ENCODE data around the gene CAMK1D. TPM values are rescaled to one million over a fixed set of nuclear protein-coding genes. Genes with fewer than 3 reads are reported as not detected.
"Not testable (repeated sequence)": the region's sequence is repeated elsewhere in the genome, so short reads cannot be mapped to it uniquely, and the experiment has no call there.

Gene CAMK1D
- total RNA-seq, 2 experiments from 2014 or later = 2.4 to 2.8 TPM

DNA sequence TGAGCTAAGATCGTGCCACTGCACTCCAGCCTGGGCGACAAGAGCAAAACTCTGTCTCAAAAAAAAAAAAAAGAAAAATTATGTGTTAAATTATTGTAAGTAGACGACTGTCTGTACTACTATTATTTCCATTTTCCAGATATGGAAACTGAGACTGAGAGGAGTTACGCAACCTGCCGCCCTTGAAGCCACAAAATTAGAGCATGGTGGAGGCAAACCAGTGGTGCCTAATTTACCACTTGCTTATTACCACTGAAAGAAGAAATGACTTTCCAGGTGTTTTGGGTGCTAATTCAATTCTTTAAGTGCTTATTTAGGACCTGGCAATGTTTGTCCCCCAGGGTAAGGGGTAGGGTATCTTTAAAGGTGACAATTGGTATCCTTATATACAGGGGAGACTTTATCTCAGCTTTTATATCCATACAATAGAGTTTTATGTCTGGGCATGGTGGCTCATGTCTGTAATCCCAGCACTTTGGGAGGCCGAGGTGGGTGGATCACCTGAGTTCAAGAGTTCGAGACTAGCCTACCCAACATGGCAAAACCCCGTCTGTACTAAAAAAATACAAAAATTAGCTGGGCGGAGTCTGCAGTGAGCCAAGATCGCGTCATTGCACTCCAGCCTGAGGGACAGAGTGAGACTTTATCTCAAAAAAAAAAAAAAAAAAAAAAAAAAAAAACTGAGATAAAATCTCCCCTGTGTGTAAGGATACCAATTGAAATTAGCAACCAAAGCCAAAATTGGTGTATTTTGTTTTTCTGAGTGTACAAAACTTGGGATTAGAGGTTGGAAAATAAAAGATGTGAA is 16.6 kb upstream of the CAMK1D start:
- peaks cover 11% of the 10 kb centered on the region for H3K4me1 Mint-ChIP-seq
- peaks cover 9% of the 10 kb centered on the region for H3K27me3 Mint-ChIP-seq
- no peak overlapping the region for H3K27ac Mint-ChIP-seq
- H3K9me3 Mint-ChIP-seq (ENCODE audit: low read depth) = no peaks in the 10 kb centered on the region
- no peaks in the 10 kb centered on the region for H3K36me3 Mint-ChIP-seq
- ATAC-seq (no peak), DNase-seq (no peak)
- CTCF ChIA-PET = no interaction called here
- no peak overlapping the region for H3K4me3 Mint-ChIP-seq

DNA sequence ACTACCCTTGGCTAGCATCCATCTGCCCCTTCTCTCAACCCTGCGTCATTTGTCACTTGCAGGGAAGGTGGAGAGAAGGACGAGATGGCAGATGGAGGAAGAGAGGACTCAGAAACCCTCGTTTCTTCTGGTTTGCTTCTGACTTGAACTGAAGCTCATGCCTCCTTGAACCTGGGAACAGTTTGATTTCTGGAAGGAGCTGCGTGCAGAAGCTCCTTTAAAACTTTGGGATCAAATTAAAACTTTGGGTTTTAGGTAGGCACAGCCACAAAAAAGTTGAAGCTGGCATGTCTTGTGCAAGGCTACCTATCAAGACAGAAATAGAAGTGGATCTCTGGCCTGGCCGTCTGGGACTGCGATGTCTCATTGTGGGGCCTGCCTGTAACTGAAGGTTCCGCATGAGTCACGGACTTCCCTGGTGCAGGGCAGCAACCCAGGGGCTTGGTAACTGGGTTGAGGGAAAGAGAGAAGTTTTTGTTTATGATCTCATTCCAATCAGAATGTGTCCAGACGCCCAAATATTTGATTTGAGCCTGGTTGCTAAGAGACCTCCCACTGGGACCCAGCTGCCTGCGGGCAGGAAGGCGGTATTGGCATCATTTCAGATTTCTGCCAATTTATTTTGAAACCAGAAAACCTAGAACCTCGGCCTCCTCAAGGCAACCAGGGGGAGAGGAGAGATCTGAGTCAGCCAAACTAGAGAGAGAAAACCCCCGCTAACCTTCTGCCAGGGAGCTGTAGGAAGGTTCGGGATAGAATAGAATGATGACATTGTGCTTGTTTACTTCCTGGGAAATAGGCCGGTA is 15.8 kb upstream of the CAMK1D start:
- peak; percentile 74 for ATAC-seq
- Mint-ChIP-seq H3K9me3 (ENCODE audit: low read depth) (no peaks in the 10 kb centered on the region), H3K27ac (no peak overlapping the region), H3K36me3 (no peaks in the 10 kb centered on the region), H3K4me1 (peaks cover 11% of the 10 kb centered on the region), H3K27me3 (peaks cover 9% of the 10 kb centered on the region), H3K4me3 (no peak overlapping the region)
- peak; percentile 46 for DNase-seq
- CTCF ChIA-PET = no interaction called here

DNA sequence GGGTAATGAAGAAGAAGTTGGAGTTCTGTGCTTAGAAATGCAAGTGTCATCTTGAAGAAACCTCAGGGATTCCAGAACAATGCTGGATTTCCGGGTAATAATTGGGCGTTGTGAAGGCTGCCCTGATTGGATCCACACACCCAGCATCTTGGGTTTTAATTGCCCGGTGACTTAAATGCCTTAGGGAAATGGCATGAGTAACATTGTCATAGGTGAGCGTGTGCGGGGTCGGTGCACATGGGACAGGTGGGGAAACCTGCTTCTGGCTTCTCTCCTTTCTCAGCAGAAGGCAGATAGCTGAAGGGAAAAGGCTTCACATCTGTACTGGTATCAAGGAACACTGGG is 15.2 kb upstream of the CAMK1D start:
- H3K9me3 Mint-ChIP-seq (ENCODE audit: low read depth) = no peaks in the 10 kb centered on the region
- no peak for ATAC-seq
- no peak for DNase-seq
- peaks cover 11% of the 10 kb centered on the region for H3K4me1 Mint-ChIP-seq
- no peaks in the 10 kb centered on the region for H3K36me3 Mint-ChIP-seq
- H3K4me3 Mint-ChIP-seq = no peak overlapping the region
- CTCF ChIA-PET = no interaction called here
- no peak overlapping the region for H3K27ac Mint-ChIP-seq
- peaks cover 15% of the 10 kb centered on the region for H3K27me3 Mint-ChIP-seq

DNA sequence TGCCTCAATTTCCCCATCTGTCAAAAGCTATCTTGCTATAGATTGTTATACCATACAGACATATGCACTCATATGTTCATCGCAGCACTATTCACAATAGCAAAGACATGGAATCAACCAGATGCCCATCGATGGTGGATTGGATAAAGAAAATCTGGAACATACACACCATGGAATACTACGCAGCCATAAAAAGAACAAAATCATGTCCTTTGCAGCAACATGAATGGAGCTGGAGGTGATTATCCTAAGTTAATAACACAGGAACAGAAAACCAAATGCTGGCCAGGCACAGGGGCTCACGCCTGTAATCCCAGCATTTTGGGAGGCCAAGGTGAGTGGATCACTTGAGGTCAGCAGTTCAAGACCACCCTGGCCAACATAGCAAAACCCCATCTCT is 14.2 kb upstream of the CAMK1D start:
- CTCF ChIA-PET; H3K27ac Mint-ChIP-seq; H3K9me3 Mint-ChIP-seq (ENCODE audit: low read depth); H3K36me3 Mint-ChIP-seq; DNase-seq; ATAC-seq; H3K4me3 Mint-ChIP-seq: not testable (repeated sequence)
- H3K27me3 Mint-ChIP-seq = peaks cover 20% of the 10 kb centered on the region
- H3K4me1 Mint-ChIP-seq = peaks cover 11% of the 10 kb centered on the region

DNA sequence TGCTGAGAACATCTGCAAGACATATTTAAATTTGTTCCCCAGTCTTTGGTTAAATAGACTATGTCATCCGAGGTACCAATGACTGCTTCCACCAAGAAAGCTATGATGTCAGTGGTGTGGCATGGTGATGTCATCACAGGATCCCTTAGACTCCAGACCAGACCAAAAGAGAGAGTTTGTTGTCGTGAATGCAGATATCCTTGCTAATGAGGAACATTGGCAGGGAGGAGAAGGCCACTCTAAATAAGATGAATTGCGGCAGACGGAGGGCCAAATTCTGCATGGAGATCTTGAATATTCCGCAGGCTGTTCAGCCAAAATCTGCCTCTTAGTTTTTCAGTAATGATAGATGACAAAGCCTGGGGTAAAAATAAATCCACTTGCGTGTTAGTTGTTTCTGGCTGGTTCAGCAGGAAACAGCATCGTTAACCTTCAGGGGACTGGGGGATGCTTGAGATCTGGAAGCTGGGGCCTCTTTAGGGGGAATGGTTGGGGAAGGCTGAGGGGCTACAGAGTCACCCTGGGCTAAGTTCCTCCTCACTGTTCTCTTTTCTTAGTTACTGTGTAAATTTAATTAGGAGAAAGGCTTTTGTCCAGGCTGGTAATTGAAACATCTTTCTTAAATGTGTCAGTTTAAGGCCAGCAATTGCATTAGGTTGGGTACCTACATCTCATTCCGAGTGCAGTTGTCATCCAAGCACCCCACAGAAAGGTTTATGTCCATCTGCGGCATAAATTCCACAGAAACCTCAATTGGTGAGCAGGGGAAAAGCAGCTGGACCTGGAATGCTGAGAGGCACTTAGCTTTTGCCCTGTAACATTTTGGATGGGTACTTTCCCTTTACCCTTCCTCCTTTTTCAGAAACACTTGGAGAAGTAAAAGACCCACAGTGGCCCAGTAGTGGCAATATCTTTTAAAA is 11.6 kb upstream of the CAMK1D start:
- Mint-ChIP-seq H3K9me3 (ENCODE audit: low read depth) (no peaks in the 10 kb centered on the region), H3K27me3 (peaks cover 30% of the 10 kb centered on the region)

DNA sequence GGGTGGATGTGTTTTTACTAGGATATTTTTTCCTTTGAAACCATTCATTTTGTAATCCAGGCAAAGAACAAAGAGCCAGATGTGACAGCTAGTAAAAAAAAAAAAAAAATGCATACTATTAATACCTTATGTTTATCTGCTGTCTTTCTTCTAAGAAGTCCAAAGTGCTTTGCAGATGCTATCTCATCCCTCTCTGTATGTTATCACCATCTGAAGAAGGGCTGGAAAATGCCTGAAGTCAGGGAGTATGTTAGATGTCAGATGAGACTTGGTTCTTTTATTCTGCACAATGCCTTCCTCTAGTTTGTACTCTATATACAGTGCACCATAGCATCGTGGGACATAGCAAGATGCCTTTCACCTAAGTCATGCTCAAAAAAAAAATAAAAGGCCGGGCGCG is 10.4 kb upstream of the CAMK1D start:
- Mint-ChIP-seq H3K9me3 (ENCODE audit: low read depth) (no peaks in the 10 kb centered on the region), H3K27me3 (peaks cover 30% of the 10 kb centered on the region), H3K27ac (no peak overlapping the region), H3K4me3 (no peak overlapping the region), H3K4me1 (peaks cover 3% of the 10 kb centered on the region), H3K36me3 (no peaks in the 10 kb centered on the region)
- CTCF ChIA-PET = no interaction called here
- DNase-seq (no peak), ATAC-seq (no peak)

More for the DNA sequence above, 11.6 kb upstream of the CAMK1D start:
- Mint-ChIP-seq H3K27ac (no peak overlapping the region), H3K36me3 (no peaks in the 10 kb centered on the region), H3K4me1 (peaks cover 11% of the 10 kb centered on the region), H3K4me3 (no peak overlapping the region)
- CTCF ChIA-PET = interaction anchor here (0.9 kb wide), 1 partner anchor 73 kb away, joined by 4 read pairs; no protein-coding TSS in a partner anchor
- ATAC-seq = no peak
- no peak for DNase-seq

DNA sequence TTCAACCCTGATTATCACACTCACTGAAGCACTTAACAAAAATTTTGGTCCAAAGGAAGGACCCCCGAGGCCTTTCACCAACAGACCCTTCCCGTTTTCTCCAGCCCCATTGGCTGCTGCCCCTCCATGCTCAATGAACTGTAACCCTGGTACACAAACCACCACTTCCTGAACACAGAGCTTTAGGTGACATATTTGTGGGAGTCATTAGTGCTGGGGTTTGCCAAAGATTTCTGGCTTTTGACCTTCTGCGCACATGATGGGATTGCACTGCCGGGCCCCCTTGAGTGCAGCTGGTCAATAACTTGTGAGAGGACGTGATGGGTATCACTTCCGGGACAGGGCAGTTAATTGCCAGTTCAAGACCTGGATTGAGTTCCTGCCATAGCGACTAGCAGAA is 9.0 kb upstream of the CAMK1D start:
- Mint-ChIP-seq H3K4me1 (peaks cover 5% of the 10 kb centered on the region), H3K9me3 (ENCODE audit: low read depth) (no peaks in the 10 kb centered on the region), H3K4me3 (no peak overlapping the region), H3K27ac (no peak overlapping the region), H3K36me3 (no peaks in the 10 kb centered on the region), H3K27me3 (peaks cover 33% of the 10 kb centered on the region)
- ATAC-seq = no peak
- no peak for DNase-seq
- CTCF ChIA-PET = no interaction called here

DNA sequence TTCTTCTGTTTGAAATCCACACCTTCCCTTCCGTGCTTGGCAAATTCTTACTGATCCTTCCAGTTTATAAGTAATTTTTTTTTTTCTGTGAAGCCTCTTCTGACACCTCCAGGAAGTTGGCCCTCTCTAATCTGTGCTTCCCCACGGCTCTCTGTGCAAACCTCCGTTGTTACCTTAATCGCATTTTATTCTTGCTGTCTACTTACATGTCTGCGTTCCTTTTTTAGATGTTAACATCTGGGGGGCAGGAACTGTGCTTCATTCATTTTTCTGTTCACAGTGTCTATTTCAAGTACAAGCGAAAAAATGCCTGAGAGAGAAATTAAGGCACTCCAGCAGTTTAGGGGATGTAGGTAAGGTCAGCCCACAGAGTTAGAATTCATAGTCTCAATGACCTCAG is 8.4 kb upstream of the CAMK1D start:
- no peak for DNase-seq
- H3K4me1 Mint-ChIP-seq = peaks cover 5% of the 10 kb centered on the region
- H3K9me3 Mint-ChIP-seq (ENCODE audit: low read depth) = no peaks in the 10 kb centered on the region
- H3K27ac Mint-ChIP-seq = no peak overlapping the region
- peaks cover 33% of the 10 kb centered on the region for H3K27me3 Mint-ChIP-seq
- CTCF ChIA-PET = no interaction called here
- H3K4me3 Mint-ChIP-seq = no peak overlapping the region
- H3K36me3 Mint-ChIP-seq = no peaks in the 10 kb centered on the region
- no peak for ATAC-seq

DNA sequence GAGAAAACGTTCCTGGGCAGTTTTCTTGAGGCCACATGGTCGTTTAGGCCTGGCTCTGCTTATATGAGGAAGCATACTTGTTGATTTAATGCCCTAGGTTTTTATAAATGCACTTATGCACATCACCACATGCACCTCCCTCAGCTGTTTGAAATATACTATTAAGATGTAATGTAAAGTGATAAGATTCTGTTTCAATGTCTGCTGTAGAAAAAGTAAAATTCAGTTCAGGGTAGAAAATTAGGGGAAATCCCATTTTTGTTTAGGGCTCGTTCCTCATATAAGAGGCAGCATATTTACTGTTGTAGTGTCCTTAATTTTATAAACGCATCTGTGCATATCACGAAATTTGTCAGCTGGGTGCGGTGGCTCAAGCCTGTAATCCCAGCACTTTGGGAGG is 7.8 kb upstream of the CAMK1D start:
- no peak for DNase-seq
- CTCF ChIA-PET = no interaction called here

DNA sequence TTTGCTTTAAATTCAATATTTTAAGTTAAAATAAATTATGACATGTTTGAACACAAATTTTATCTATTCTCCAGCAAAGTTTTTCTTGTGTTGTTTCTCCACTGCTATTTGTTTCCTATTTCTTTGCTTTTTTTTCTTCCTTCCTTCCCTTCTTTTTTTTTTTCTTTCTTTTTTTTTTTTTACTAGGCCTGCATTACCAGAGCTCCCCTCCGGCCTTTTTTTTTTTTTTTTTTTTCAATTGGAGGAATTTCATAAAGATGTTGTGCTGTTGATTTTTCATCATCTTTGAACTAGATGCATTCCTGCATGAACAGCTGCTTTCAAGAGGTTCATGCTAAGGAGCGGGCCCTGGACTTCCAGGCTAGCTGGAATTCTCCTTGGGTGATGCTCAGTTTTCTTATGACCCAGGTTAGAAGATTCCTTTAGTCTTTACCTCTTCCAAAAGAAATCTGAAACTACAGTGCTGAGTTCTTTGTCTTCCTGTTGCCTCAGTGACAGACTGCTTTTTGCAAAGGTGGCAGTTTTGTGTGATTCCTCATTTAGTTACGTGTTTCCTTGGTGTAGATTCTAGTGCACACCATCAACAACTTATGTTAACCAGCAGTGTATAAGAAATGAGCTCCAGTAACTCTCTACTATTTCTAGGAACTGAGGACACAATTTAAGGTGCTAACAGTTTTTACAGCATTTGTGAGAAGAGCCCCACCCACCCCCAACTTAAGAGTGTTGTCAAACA is 4.8 kb upstream of the CAMK1D start:
- no peak for ATAC-seq
- H3K27ac Mint-ChIP-seq = no peak overlapping the region
- peaks cover 15% of the 10 kb centered on the region for H3K4me1 Mint-ChIP-seq
- no peaks in the 10 kb centered on the region for H3K9me3 Mint-ChIP-seq (ENCODE audit: low read depth)
- peaks cover 1% of the 10 kb centered on the region for H3K36me3 Mint-ChIP-seq
- H3K27me3 Mint-ChIP-seq = peaks cover 46% of the 10 kb centered on the region
- DNase-seq = no peak
- CTCF ChIA-PET = interaction anchor here (0.6 to 0.7 kb wide), 2 partner anchors 254 to 370 kb away, joined by 3 read pairs; no protein-coding TSS in a partner anchor
- no peak overlapping the region for H3K4me3 Mint-ChIP-seq

More for the DNA sequence above, 7.8 kb upstream of the CAMK1D start:
- Mint-ChIP-seq H3K27ac (no peak overlapping the region), H3K4me1 (peaks cover 5% of the 10 kb centered on the region), H3K36me3 (no peaks in the 10 kb centered on the region), H3K4me3 (no peak overlapping the region), H3K27me3 (peaks cover 33% of the 10 kb centered on the region), H3K9me3 (ENCODE audit: low read depth) (no peaks in the 10 kb centered on the region)
- ATAC-seq = no peak

DNA sequence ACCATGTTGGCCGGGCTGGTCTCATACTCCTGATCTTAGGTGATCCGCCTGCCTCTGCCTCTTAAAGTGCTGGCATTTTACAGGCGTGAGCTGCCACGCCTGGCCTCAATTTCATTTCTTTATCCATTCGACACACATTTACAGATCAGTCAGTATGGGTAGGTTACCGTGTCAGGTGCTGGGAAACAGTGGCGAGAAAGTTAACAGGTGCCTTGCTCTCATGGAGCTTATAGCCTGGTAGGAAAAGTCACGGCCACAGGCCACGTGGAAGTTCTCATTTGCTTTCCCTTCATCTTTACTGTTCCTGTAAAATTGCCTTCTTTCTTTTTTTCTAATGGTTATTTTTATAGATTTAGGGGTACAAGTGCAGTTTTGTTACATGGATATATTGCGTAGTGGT is 2.6 kb upstream of the CAMK1D start:
- H3K27me3 Mint-ChIP-seq = peaks cover 49% of the 10 kb centered on the region
- no peak overlapping the region for H3K4me3 Mint-ChIP-seq
- no peak overlapping the region for H3K27ac Mint-ChIP-seq
- DNase-seq (no peak), ATAC-seq (no peak)
- H3K4me1 Mint-ChIP-seq = peaks cover 28% of the 10 kb centered on the region
- CTCF ChIA-PET = interaction anchor here (0.9 to 1.6 kb wide), 2 partner anchors 310 to 555 kb away, joined by 3 to 4 read pairs; no protein-coding TSS in a partner anchor
- H3K9me3 Mint-ChIP-seq (ENCODE audit: low read depth) = no peaks in the 10 kb centered on the region
- H3K36me3 Mint-ChIP-seq = peaks cover 1% of the 10 kb centered on the region

DNA sequence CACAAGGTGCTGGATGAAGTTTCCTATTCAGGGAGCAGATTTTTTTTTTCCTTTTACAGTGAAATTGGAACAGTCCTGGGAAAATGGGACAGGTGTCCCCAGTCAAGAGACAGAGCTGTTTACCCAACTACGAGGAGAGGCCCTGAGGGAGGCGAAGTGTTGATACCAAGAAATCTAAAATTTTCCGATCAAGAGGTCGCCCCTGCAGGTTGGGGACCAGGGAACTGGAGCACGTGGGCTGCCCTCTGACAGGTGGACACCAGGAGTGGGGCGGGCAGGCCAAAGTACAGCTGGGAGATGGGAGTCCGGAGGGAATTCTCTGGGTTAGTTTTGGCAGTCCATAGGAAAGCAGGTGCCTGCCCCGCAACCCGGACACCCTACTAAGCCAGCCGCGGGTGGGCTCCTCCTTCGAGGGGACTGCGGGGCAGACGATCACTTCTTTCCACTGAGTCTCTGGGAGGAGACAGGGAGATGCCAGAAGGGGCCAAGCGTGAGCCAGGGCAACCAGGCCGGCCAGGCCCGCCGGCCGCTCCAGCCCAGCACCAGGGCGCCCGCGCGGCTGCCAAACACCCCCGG is 965 bp upstream of the CAMK1D start:
- Mint-ChIP-seq H3K4me1 (peaks cover 31% of the 10 kb centered on the region), H3K27ac (peak overlapping the region; percentile 63), H3K9me3 (ENCODE audit: low read depth) (no peaks in the 10 kb centered on the region), H3K4me3 (peak overlapping the region; percentile 66), H3K36me3 (peaks cover 1% of the 10 kb centered on the region), H3K27me3 (peaks cover 54% of the 10 kb centered on the region)
- DNase-seq (peak; percentile 43), ATAC-seq (no peak)
- CTCF ChIA-PET = interaction anchor here (0.7 to 2.0 kb wide), 4 partner anchors 9 to 308 kb away, joined by 3 to 7 read pairs (median 6); no protein-coding TSS in a partner anchor
